Gastroesophageal sphincter (tissue), 4 donors: ENCODE measurements around the gene UMAD1. TPM values are rescaled to one million over a fixed set of nuclear protein-coding genes. Genes with fewer than 3 reads are reported as not detected.

Experiments
- ATAC-seq: fragments of 150-250 bp; one replicate; pipeline ENCODE4 v1.9.1; 2016; ENCODE audit warnings: mild to moderate bottlenecking, moderate library complexity
- H3K27ac ChIP-seq, 4 donors: fragments of 200-600 bp; sonication (generic) in 3 of 4; 1 replicate in 3 of 4; 2 replicates in 1 of 4; pipeline ENCODE4 v1.5.1; 2016 to 2019
- H3K27me3 ChIP-seq: fragments of 200-600 bp; sonication (generic); one replicate; pipeline ENCODE4 v1.5.1; 2019
- H3K36me3 ChIP-seq, 2 donors: fragments of 200-600 bp; sonication (generic); one replicate each; pipeline ENCODE4 v1.5.1; 2019; ENCODE audit warnings: control low read depth in 1 of 2
- H3K4me1 ChIP-seq, 3 donors: fragments of 200-600 bp; sonication (generic); 1 replicate in 2 of 3; 2 replicates in 1 of 3; pipeline ENCODE4 v1.5.1; 2016 to 2019; ENCODE audit warnings: control low read depth in 2 of 3
- H3K4me3 ChIP-seq, 2 donors: fragments of 200-600 bp; sonication (generic); one replicate each; pipeline ENCODE4 v1.5.1; 2019; ENCODE audit warnings: mild to moderate bottlenecking in 1 of 2, moderate library complexity in 1 of 2
- H3K9me3 ChIP-seq, 3 donors: fragments of 200-600 bp; sonication (generic); one replicate each; pipeline ENCODE4 v1.5.1; 2017 to 2019; ENCODE audit warnings: control low read depth in 2 of 3
- EP300 ChIP-seq: sonication (generic); formaldehyde crosslinking; IDR thresholded peaks from one replicate; pipeline ENCODE4 v1.6.1; 2017; ENCODE audit warnings: antibody characterized with exemption, mild to moderate bottlenecking
- POLR2A ChIP-seq, 2 donors: fragments of 450-650 bp; IDR thresholded peaks; one replicate each; pipeline ENCODE4 v1.6.1; 2017; ENCODE audit warnings: antibody characterized with exemption in 2 of 2, mild to moderate bottlenecking in 2 of 2, moderate library complexity in 1 of 2
- POLR2AphosphoS5 ChIP-seq: sonication (generic); formaldehyde crosslinking; IDR thresholded peaks from one replicate; pipeline ENCODE4 v1.6.1; 2017; ENCODE audit warnings: antibody characterized with exemption
- WGBS, 2 donors: methylation state at CpG; one replicate each; pipeline ENCODE4 v1.1.5; 2018; ENCODE audit warnings: low coverage in 1 of 2; 5-methylcytosine and 5-hydroxymethylcytosine counted together
- total RNA-seq, 4 donors: library from RNA; depleted of rRNA; stranded (reverse); fragments of >200 nt; gene quantifications; one replicate each; pipeline ENCODE4 v1.1.0, GENCODE V29; 2016
- TF ChIP-seq, protein P1 (sequence below), 4 experiments: fragments of 200-600 bp in 2 of 4; fragments of 450-650 bp in 2 of 4; sonication (generic) in 1 of 4; IDR thresholded peaks; one replicate each; pipeline ENCODE4 v1.5.1; 2017 to 2019; ENCODE audit warnings: antibody characterized with exemption in 4 of 4, mild to moderate bottlenecking in 2 of 4, moderate library complexity in 2 of 4

Gene UMAD1
- total RNA-seq, 4 donors from 2014 or later = 7.4 to 24.4 (median 15.9) TPM

DNA sequence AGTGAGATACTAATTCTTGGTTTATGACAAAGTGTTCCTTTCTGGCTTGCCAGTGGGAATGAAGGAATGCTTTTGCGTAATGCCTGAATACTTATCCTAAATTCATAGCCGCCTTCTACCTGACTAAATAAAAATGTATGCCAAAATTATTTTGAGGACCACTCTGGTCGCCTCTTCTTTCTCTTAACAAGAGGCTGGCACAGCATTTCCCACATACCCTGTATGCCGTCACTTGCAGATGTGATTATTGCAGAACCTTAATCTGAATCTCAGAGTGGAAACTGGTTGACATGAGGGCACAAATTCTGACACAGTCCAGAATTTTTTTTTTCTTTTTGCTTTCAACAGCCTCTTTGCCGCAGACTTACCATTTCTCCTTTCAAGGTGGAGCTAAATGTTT, 203.4 kb downstream of the UMAD1 start:
- TF ChIP-seq POLR2A (IDR thresholded peaks at IDR 0.05) = no peak
- no peak for TF ChIP-seq POLR2AphosphoS5
- TF ChIP-seq, protein P1, sequence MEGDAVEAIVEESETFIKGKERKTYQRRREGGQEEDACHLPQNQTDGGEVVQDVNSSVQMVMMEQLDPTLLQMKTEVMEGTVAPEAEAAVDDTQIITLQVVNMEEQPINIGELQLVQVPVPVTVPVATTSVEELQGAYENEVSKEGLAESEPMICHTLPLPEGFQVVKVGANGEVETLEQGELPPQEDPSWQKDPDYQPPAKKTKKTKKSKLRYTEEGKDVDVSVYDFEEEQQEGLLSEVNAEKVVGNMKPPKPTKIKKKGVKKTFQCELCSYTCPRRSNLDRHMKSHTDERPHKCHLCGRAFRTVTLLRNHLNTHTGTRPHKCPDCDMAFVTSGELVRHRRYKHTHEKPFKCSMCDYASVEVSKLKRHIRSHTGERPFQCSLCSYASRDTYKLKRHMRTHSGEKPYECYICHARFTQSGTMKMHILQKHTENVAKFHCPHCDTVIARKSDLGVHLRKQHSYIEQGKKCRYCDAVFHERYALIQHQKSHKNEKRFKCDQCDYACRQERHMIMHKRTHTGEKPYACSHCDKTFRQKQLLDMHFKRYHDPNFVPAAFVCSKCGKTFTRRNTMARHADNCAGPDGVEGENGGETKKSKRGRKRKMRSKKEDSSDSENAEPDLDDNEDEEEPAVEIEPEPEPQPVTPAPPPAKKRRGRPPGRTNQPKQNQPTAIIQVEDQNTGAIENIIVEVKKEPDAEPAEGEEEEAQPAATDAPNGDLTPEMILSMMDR (IDR thresholded peaks at IDR 0.05) = no peak
- TF ChIP-seq EP300 = no peak
- Histone ChIP-seq H3K4me3 (no peak overlapping the region), H3K9me3 (no peaks in the 10 kb centered on the region), H3K4me1 (no peaks in the 10 kb centered on the region), H3K27ac (no peak overlapping the region), H3K36me3 (no peaks in the 10 kb centered on the region), H3K27me3 (no peaks in the 10 kb centered on the region)
- ATAC-seq = no peak
- WGBS, 2 donors = 76 to 82% methylated on average over 5 of the region's 5 CpGs

DNA sequence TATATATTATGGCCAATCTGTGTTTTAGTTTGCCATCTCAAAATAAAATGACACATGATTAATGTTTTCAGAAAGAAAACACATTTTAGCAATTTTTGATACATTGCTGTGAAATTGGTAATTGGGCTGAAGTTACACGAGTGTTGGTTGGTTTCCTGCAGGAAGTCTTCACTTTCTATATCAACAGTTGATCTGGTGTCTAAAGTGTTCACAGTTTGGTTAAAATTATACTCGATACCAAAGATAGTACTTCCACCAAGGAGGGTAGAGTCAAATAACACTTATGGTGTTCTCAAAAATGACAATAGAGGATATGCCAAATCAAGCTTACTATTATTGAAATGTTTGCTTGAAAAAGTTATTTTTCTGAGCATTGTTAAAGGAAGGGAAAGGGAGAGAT, 207.7 kb downstream of the UMAD1 start:
- no peaks in the 10 kb centered on the region for H3K27me3 ChIP-seq
- H3K4me3 ChIP-seq = no peak overlapping the region
- TF ChIP-seq EP300 = no peak
- TF ChIP-seq POLR2A (IDR thresholded peaks at IDR 0.05) = no peak
- no peak for TF ChIP-seq POLR2AphosphoS5
- TF ChIP-seq, protein P1 (IDR thresholded peaks at IDR 0.05) = no peak
- ATAC-seq = no peak
- H3K27ac ChIP-seq = no peak overlapping the region
- H3K9me3 ChIP-seq = no peaks in the 10 kb centered on the region
- 67 to 86% methylated on average over 2 of the region's 2 CpGs for WGBS, 2 donors
- no peaks in the 10 kb centered on the region for H3K4me1 ChIP-seq
- no peaks in the 10 kb centered on the region for H3K36me3 ChIP-seq

DNA sequence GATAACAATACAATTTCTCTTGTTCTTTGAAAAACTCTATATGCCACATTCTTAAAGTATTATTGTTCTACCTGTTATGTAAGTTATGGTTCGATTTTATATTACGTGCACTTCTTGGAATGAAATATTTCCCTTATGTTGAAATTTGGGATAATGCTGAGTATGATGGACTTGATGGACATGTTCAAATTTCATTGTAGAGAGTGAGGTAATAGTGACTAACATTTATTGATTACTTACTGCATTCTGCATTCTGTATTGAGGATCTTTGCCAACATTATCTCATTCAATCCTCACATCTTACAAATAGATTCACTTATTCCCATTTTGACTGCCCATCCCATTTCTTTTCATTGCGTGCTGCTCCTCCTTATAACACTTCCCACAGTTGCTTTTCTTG, 208.3 kb downstream of the UMAD1 start:
- no peak for ATAC-seq
- Histone ChIP-seq H3K27me3 (no peaks in the 10 kb centered on the region), H3K9me3 (no peaks in the 10 kb centered on the region), H3K27ac (no peak overlapping the region), H3K36me3 (no peaks in the 10 kb centered on the region), H3K4me3 (no peak overlapping the region), H3K4me1 (no peaks in the 10 kb centered on the region)
- TF ChIP-seq POLR2AphosphoS5 (no peak), POLR2A (IDR thresholded peaks at IDR 0.05) (no peak), EP300 (no peak)
- TF ChIP-seq, protein P1 (IDR thresholded peaks at IDR 0.05) = no peak
- 82 to 100% methylated on average over 3 of the region's 3 CpGs for WGBS, 2 donors

DNA sequence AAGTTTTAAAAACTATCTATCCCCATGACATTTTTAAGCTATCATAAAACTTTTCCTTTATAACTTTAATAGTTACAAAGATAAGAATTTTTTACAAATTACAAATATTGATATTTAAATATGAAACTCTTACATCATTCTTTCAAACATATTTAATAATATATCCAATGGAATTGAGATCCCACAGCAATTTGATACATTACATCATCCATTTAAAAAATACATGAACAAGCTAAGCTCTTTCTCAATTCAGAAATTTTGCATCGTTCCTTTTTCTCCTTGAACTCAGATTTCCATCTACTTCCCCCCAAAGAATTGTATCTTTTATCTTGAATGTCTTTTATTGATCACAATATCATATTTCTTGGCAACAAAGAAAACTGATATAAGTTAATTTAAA, 209.6 kb downstream of the UMAD1 start:
- Histone ChIP-seq H3K4me3 (no peak overlapping the region), H3K4me1 (no peaks in the 10 kb centered on the region), H3K27ac (no peak overlapping the region), H3K36me3 (peaks cover 0 to 4% of the 10 kb centered on the region in 2 donors), H3K27me3 (no peaks in the 10 kb centered on the region), H3K9me3 (peaks cover 0 to 7% (median 0%) of the 10 kb centered on the region in 3 donors)
- 60 to 92% methylated on average over 1 of the region's 1 CpG for WGBS, 2 donors
- TF ChIP-seq POLR2AphosphoS5 (no peak), EP300 (no peak), POLR2A (IDR thresholded peaks at IDR 0.05) (no peak)
- TF ChIP-seq, protein P1 (IDR thresholded peaks at IDR 0.05) = no peak
- no peak for ATAC-seq

- no peaks in the 10 kb centered on the region for H3K4me1 ChIP-seq
- H3K27me3 ChIP-seq = no peaks in the 10 kb centered on the region
- H3K9me3 ChIP-seq = peaks cover 0 to 10% (median 0%) of the 10 kb centered on the region in 3 donors
- peaks cover 0 to 7% of the 10 kb centered on the region in 2 donors for H3K36me3 ChIP-seq
- H3K27ac ChIP-seq = no peak overlapping the region
- TF ChIP-seq, protein P1 (IDR thresholded peaks at IDR 0.05) = no peak
- TF ChIP-seq POLR2AphosphoS5 (no peak), EP300 (no peak), POLR2A (IDR thresholded peaks at IDR 0.05) (no peak)
- H3K4me3 ChIP-seq = no peak overlapping the region
- no peak for ATAC-seq
- WGBS, 2 donors = 67 to 100% methylated on average over 1 of the region's 1 CpG
These were observed 210.8 kb downstream of the UMAD1 start for GRCh38 chr7:7851381-7851780.
